Keratinocyte (primary cell): Measurements from ENCODE around the gene FBRS. TPM values are rescaled to one million over a fixed set of nuclear protein-coding genes. Genes with fewer than 3 reads are reported as not detected.

Experiments used
- DNase-seq: peaks from one replicate; pipeline ENCODE4 v3.0.0-alpha.2; 2011; ENCODE audit warnings: low read depth, missing footprints, low spot score
- FAIRE-seq: peaks from 2 replicates; lab custom pipeline; 2011; peaks lifted over from hg19 to GRCh38; lab: Jason Lieb, UNC
- H2AFZ ChIP-seq: 2 replicates; pipeline ENCODE4 v1.6.0; 2012; ENCODE audit warnings: low read length, control low read depth, inconsistent platforms; ENCODE audit not compliant: control insufficient read depth
- H3K27ac ChIP-seq: 2 replicates; pipeline ENCODE4 v1.5.1; 2011; ENCODE audit warnings: low read length; ENCODE audit not compliant: control insufficient read depth, insufficient read depth
- H3K27me3 ChIP-seq: 3 replicates; pipeline ENCODE4 v1.6.0; 2011; ENCODE audit warnings: low read length; ENCODE audit not compliant: control insufficient read depth, insufficient read depth; ENCODE audit errors: extremely low read depth
- H3K36me3 ChIP-seq, 2 experiments: 2 replicates in 1 of 2; 3 replicates in 1 of 2; pipeline ENCODE4 v1.5.1; 2011; ENCODE audit warnings: low read length in 2 of 2, mild to moderate bottlenecking in 1 of 2; ENCODE audit not compliant: control insufficient read depth in 2 of 2, insufficient read depth in 2 of 2; ENCODE audit errors: extremely low read depth in 1 of 2
- H3K4me1 ChIP-seq: 3 replicates; pipeline ENCODE4 v1.5.1; 2011; ENCODE audit warnings: low read length; ENCODE audit not compliant: control insufficient read depth, insufficient read depth; ENCODE audit errors: extremely low read depth
- H3K4me2 ChIP-seq: 3 replicates; pipeline ENCODE4 v1.6.0; 2011; ENCODE audit warnings: low read depth, low read length; ENCODE audit not compliant: control insufficient read depth, insufficient read depth; ENCODE audit errors: extremely low read depth
- H3K4me3 ChIP-seq, 3 experiments: fragments of 200-600 bp in 1 of 3; sonication (generic) in 1 of 3; 2 replicates in 2 of 3; 3 replicates in 1 of 3; pipeline ENCODE4 v1.5.1; 2011 to 2016; ENCODE audit warnings: low read length in 3 of 3, mild to moderate bottlenecking in 3 of 3, control low read depth in 2 of 3, inconsistent platforms in 1 of 3, low read depth in 1 of 3, mixed read lengths in 1 of 3, mixed run types in 1 of 3, moderate library complexity in 1 of 3; ENCODE audit not compliant: control insufficient read depth in 2 of 3, insufficient read depth in 2 of 3; ENCODE audit errors: extremely low read depth in 1 of 3
- H3K79me2 ChIP-seq: 2 replicates; pipeline ENCODE4 v1.6.0; 2012; ENCODE audit warnings: low read length; ENCODE audit not compliant: control insufficient read depth, insufficient read depth
- H3K9ac ChIP-seq: 3 replicates; pipeline ENCODE4 v1.6.0; 2011; ENCODE audit warnings: low read length; ENCODE audit not compliant: control insufficient read depth, insufficient read depth; ENCODE audit errors: extremely low read depth
- H3K9me1 ChIP-seq: 3 replicates; pipeline ENCODE4 v1.6.0; 2011; ENCODE audit warnings: low read length; ENCODE audit not compliant: control insufficient read depth, insufficient read depth; ENCODE audit errors: extremely low read depth
- H3K9me3 ChIP-seq: 2 replicates; pipeline ENCODE4 v1.5.1; 2012; ENCODE audit warnings: low read depth, low read length; ENCODE audit not compliant: control insufficient read depth
- H4K20me1 ChIP-seq: 3 replicates; pipeline ENCODE4 v1.6.0; 2011; ENCODE audit warnings: low read length; ENCODE audit not compliant: control insufficient read depth, insufficient read depth; ENCODE audit errors: extremely low read depth
- EZH2 ChIP-seq: IDR thresholded peaks from one replicate; pipeline ENCODE4 v1.6.1; 2012; ENCODE audit warnings: inconsistent platforms, mild to moderate bottlenecking, low read length, moderate library complexity
- dilution Hi-C: fragments of 300-500 bp; cut with MboI; formaldehyde crosslinking; loops from one replicate; pipeline ENCODE4 v1.7.0; 2020; ENCODE audit warnings: low sequenced_read_pairs; ENCODE audit not compliant: extremely low pct_ligation_motif_present
- polyA plus RNA-seq, 5 experiments: library from polyadenylated mRNA; depleted of rRNA in 3 of 5; stranded (reverse) in 3 of 5; stranded (forward) in 1 of 5; unstranded in 1 of 5; fragments of >200 nt; gene quantifications; 1 replicate in 1 of 5; 2 replicates in 3 of 5; 3 replicates in 1 of 5; pipeline versions ENCODE4 v1.2.1 to v1.2.3, GENCODE V29; 2011 to 2012; ENCODE audit warnings: missing spikeins in 2 of 5, low read depth in 1 of 5, low replicate concordance in 1 of 5
- TF ChIP-seq, protein P1 (sequence below), 3 experiments: IDR thresholded peaks in 1 of 3; conservative IDR thresholded peaks in 1 of 3; optimal IDR thresholded peaks in 1 of 3; 2 replicates in 2 of 3; 3 replicates in 1 of 3; pipeline versions ENCODE3 to v1.5.1; 2011; ENCODE audit warnings: low read length in 3 of 3, mild to moderate bottlenecking in 3 of 3, moderate library complexity in 2 of 3, control low read depth in 1 of 3, inconsistent platforms in 1 of 3; ENCODE audit not compliant: insufficient read depth in 2 of 3; ENCODE audit errors: extremely low read depth in 1 of 3

Gene FBRS
- polyA plus RNA-seq, 1 donor (not counting 4 experiments of a cell fraction or from before 2014, with no cell fraction given): 5.1 TPM

DNA sequence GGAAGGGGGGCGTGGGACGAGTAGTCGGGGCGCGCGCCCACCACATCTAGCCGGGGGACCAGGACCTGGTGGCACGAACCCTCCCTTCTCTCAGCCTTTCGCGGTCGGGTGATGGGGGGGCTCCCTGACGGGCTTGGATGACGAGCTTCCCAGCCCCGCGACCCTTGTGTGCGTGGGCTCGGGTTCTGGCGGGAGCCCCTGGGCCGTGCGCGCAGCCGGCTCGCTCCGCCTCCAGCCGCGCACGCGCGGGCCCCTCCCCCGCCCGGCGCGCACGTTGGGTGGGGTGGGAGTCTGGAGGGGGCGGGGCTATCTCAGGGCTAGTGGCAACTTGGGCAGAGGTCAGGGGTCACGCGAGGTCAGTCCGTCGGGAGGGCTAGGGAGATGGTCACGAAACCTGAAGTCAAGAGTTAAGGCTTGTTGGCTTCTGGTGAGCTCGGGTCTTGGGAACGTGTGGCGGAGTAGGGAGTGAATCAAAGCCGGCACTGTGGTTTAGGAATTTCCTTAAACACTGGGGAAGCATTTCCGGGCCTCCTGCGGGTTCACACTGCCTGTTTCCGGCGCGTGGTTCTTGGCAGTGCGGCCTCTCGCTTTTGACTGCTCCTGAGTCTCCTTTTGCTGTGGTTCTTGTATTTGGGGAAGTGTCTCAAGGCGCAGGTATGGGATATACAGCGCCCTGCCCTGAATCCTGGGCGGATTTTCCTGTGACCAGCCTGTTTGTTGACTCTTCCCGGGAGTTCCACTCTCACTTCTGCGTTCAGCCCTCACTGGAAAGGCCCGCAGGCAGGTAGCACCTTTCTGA, 40.8 kb downstream of the FBRS start, which contains the start of gene SRCAP:
Gene SRCAP (plus strand): TSS at position 356 of the 799 bp plus-strand sequence. CDS start 1,654 bp downstream, outside the sequence.
- no peaks in the 10 kb centered on the region for H3K9me3 ChIP-seq
- peak within 1 kb of the TSS; percentile 93 for H3K4me2 ChIP-seq
- peak within 1 kb of the TSS; percentile 67 for H2AFZ ChIP-seq
- H3K27ac ChIP-seq: peak within 1 kb of the TSS; percentile 93
- no peaks in the 10 kb centered on the region for H3K9me1 ChIP-seq
- no peak for FAIRE-seq
- no peaks in the 10 kb centered on the region for H3K27me3 ChIP-seq
- peaks cover 37% of the 10 kb centered on the region for H3K79me2 ChIP-seq
- H3K36me3 ChIP-seq: peaks cover 14 to 16% of the 10 kb centered on the region in 2 experiments
- TF ChIP-seq, protein P1, sequence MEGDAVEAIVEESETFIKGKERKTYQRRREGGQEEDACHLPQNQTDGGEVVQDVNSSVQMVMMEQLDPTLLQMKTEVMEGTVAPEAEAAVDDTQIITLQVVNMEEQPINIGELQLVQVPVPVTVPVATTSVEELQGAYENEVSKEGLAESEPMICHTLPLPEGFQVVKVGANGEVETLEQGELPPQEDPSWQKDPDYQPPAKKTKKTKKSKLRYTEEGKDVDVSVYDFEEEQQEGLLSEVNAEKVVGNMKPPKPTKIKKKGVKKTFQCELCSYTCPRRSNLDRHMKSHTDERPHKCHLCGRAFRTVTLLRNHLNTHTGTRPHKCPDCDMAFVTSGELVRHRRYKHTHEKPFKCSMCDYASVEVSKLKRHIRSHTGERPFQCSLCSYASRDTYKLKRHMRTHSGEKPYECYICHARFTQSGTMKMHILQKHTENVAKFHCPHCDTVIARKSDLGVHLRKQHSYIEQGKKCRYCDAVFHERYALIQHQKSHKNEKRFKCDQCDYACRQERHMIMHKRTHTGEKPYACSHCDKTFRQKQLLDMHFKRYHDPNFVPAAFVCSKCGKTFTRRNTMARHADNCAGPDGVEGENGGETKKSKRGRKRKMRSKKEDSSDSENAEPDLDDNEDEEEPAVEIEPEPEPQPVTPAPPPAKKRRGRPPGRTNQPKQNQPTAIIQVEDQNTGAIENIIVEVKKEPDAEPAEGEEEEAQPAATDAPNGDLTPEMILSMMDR (optimal IDR thresholded peaks at IDR 0.05 in 1 of 3, IDR thresholded peaks at IDR 0.05 in 1 of 3, conservative IDR thresholded peaks at IDR 0.05 in 1 of 3; ENCODE audit: extremely low read depth in 1 of 3, insufficient read depth in 2 of 3, low read length in 3 of 3): no peak
- TF ChIP-seq EZH2: no peak
- peak within 1 kb of the TSS; percentile 94 for H3K9ac ChIP-seq
- H3K4me3 ChIP-seq: peak within 1 kb of the TSS; percentile 90 to 99 (median 92)
- DNase-seq: no peak
- H4K20me1 ChIP-seq: no peaks in the 10 kb centered on the region
- peaks cover 12% of the 10 kb centered on the region for H3K4me1 ChIP-seq
- dilution Hi-C loops: no loop called here

DNA sequence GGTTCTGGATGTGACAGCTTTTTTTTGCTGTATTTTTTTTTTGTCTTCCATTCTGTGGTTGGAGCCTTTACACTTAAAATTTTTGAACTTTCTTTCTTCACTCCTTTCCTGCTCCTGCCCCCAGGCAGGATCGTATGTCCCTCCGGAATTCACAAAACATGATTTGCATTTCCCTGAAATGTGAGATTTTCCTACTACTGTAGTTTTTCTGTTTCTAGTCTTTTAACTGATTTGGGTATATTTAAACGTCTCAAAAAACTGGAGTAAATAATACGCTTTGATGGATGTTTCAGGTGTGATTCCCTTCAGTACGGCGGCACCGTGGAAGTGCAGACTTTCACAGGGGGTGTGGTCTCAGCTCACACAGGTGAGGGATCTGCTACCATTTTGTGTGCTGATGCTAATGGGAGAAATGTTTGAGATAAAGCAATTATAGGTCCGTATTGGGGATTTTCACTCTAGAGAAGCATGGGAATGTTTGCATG, 41.4 kb downstream of the FBRS start:
- TF ChIP-seq, protein P1 (optimal IDR thresholded peaks at IDR 0.05 in 1 of 3, IDR thresholded peaks at IDR 0.05 in 1 of 3, conservative IDR thresholded peaks at IDR 0.05 in 1 of 3; ENCODE audit: extremely low read depth in 1 of 3, insufficient read depth in 2 of 3, low read length in 3 of 3): no peak
- TF ChIP-seq EZH2: no peak
- H3K27ac ChIP-seq: peak overlapping the region; percentile 93
- peak overlapping the region; percentile 94 for H3K9ac ChIP-seq
- peak overlapping the region; percentile 90 to 99 (median 92) for H3K4me3 ChIP-seq
- no peaks in the 10 kb centered on the region for H3K9me3 ChIP-seq
- no peaks in the 10 kb centered on the region for H3K27me3 ChIP-seq
- peaks cover 12% of the 10 kb centered on the region for H3K4me1 ChIP-seq
- FAIRE-seq (no peak), DNase-seq (no peak)
- H4K20me1 ChIP-seq: no peaks in the 10 kb centered on the region
- no peak overlapping the region for H2AFZ ChIP-seq
- peak overlapping the region; percentile 76 for H3K4me2 ChIP-seq
- H3K79me2 ChIP-seq: peaks cover 38% of the 10 kb centered on the region
- dilution Hi-C loops: no loop called here
- peaks cover 19 to 23% of the 10 kb centered on the region in 2 experiments for H3K36me3 ChIP-seq
- no peaks in the 10 kb centered on the region for H3K9me1 ChIP-seq
